ENCODE results near the gene ZFP91.
"Not testable (repeated sequence)": the region's sequence is repeated elsewhere in the genome, so short reads cannot be mapped to it uniquely, and the experiment has no call there.

ZFP91 gene, protein sequence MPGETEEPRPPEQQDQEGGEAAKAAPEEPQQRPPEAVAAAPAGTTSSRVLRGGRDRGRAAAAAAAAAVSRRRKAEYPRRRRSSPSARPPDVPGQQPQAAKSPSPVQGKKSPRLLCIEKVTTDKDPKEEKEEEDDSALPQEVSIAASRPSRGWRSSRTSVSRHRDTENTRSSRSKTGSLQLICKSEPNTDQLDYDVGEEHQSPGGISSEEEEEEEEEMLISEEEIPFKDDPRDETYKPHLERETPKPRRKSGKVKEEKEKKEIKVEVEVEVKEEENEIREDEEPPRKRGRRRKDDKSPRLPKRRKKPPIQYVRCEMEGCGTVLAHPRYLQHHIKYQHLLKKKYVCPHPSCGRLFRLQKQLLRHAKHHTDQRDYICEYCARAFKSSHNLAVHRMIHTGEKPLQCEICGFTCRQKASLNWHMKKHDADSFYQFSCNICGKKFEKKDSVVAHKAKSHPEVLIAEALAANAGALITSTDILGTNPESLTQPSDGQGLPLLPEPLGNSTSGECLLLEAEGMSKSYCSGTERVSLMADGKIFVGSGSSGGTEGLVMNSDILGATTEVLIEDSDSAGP

DNA sequence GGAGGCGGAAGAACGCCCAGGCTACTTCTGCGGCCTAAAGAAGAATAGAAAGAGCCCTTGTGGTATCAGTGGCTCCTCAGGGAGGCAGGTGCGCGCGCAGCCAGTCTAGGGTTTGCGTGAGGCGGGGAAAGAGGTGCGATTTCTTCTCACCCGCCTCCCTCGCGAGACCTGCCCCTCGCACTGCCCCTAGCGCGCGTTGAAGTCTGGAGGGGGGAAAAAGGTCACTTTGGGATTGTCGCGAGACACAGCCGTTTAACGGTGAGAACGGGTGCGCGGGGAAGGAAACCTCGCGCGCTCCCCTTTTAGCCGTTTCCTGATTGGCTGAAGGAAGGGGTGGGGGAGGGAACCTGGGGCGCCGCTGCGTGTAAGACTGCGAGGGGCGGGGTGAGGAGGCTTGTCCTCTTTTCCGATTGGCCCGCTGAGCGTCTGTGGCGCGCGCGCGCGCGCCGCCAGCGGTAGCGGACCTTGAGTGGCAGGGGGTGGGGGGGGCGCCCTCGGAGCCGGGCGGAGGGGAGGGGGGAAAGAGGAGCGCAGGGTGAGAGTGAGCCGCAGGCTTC is at the start of gene ZFP91:
Gene ZFP91, plus strand, starts transcription at position 429 of the 557 bp plus-strand sequence. CDS start 219 bp downstream, outside the sequence.
- Histone ChIP-seq H3K4me1 (ENCODE audit: insufficient read depth, low read length) (no peaks in the 10 kb centered on the region), H3K9me3 (ENCODE audit: control insufficient read depth, insufficient read depth, low read length) (no peaks in the 10 kb centered on the region), H3K9ac (ENCODE audit: low read depth, low read length) (peak within 1 kb of the TSS; percentile 91), H3K36me3 (ENCODE audit: insufficient read depth, low read length) (no peaks in the 10 kb centered on the region)

DNA sequence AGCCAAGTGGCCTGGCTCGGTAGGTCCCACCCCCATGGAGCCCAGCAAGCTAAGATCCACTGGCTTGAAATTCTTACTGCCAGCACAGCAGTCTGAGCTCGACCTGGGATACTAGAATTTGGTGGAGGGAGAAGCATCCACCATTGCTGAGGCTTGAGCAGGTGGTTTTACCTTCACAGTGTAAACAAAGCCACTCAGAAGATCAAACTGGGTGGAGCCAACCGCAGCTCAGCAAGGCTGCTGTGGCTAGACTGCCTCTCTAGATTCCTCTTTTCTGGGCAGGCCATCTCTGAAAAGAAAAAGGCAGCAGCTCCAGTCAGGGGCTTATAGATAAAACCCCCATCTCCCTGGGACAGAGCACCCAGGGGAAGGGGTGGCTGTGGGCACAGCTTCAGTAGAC is 48.6 kb upstream of the ZFP91 start:
- Histone ChIP-seq H3K36me3 (ENCODE audit: insufficient read depth, low read length) (no peaks in the 10 kb centered on the region), H3K9ac (ENCODE audit: low read depth, low read length) (no peak overlapping the region), H3K9me3 (ENCODE audit: control insufficient read depth, insufficient read depth, low read length) (no peaks in the 10 kb centered on the region), H3K4me1 (ENCODE audit: insufficient read depth, low read length) (no peaks in the 10 kb centered on the region)

DNA sequence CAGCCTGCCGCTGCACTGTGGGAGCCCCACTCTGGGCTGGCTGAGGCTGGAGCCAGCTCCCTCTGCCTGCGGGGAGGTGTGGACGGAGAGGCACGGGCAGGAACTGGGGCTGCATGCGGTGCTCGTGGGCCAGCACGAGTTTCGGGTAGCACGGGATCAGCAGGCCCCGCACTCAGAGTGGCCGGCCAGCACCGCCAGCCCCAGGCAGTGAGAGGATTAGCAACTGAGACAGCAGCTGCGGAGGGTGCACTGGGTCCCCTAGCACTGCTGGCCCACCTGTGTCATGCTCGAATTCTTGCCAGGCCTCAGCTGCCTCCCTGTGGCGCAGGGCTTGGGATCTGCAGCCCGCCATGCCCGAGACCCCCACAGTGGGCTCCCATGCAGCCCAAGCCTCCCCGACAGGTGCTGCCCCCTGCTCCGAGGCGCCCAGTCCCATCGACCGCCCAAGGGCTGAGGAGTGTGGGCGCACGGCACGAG is 47.0 kb upstream of the ZFP91 start:
- no peaks in the 10 kb centered on the region for H3K36me3 ChIP-seq (ENCODE audit: insufficient read depth, low read length)
- no peak overlapping the region for H3K9ac ChIP-seq (ENCODE audit: low read depth, low read length)
- H3K4me1 ChIP-seq (ENCODE audit: insufficient read depth, low read length) = no peaks in the 10 kb centered on the region
- H3K9me3 ChIP-seq (ENCODE audit: control insufficient read depth, insufficient read depth, low read length) = no peaks in the 10 kb centered on the region

DNA sequence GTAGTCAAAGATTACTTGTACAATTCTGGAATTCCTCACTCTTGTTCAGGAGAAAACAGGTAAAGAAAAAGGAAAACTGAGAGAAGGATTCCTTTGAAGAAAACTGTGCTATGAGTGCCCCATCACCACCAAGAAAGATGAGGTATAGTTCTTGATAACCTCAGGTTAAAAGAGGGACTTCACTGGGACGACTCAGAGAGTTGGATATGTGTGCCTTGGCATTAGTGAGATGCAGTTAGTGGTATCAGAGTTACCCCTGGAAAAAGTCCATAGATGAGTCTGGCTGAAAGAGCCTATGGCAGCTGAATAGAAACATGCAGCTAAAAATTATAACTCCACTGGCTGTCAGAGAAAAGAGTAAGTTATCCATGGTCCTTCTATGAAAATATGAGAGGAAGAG is 32.0 kb upstream of the ZFP91 start:
- Histone ChIP-seq H3K9ac (ENCODE audit: low read depth, low read length) (no peak overlapping the region), H3K4me1 (ENCODE audit: insufficient read depth, low read length) (no peaks in the 10 kb centered on the region), H3K9me3 (ENCODE audit: control insufficient read depth, insufficient read depth, low read length) (no peaks in the 10 kb centered on the region), H3K36me3 (ENCODE audit: insufficient read depth, low read length) (no peaks in the 10 kb centered on the region)

DNA sequence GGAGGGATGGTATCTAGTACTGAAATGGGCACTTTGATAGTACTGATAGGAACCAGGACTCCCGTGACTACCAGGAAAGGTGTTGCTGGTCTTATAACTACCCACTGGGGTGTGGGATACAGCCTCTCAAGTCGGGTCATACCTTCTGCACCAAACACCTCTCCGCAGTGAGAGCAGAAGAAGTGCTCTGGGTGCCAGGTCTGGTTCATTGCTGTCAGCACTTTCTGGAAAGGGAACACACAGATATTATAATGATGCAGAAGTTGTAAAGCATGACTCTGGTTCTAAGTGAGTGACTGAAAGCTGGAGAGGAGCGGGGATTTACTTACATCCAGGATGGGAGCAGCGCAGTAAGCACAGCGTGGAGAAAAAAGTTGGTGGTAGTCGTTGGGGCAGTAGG is 29.2 kb upstream of the ZFP91 start:
- no peak overlapping the region for H3K9ac ChIP-seq (ENCODE audit: low read depth, low read length)
- no peaks in the 10 kb centered on the region for H3K36me3 ChIP-seq (ENCODE audit: insufficient read depth, low read length)
- H3K4me1 ChIP-seq (ENCODE audit: insufficient read depth, low read length) = no peaks in the 10 kb centered on the region
- H3K9me3 ChIP-seq (ENCODE audit: control insufficient read depth, insufficient read depth, low read length) = no peaks in the 10 kb centered on the region

DNA sequence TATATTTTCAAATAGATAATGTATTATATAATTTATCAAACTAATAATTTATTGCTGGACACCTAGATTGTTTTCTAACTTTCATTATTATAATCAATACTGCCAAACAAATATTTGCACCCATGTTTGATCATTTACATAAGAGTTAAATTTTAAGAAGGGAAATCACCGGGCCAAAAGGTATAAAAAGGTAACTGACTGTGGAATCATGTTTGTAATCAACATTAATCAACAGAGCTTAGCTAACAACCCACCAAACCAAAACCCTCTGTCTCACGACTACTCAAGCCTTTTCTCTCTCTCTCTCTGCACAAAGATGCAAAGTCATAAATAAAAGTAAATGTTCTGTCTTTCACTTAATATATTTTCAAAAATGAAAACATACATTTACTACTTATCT is 18.0 kb upstream of the ZFP91 start:
- Histone ChIP-seq H3K9me3 (ENCODE audit: control insufficient read depth, insufficient read depth, low read length) (no peaks in the 10 kb centered on the region), H3K36me3 (ENCODE audit: insufficient read depth, low read length) (no peaks in the 10 kb centered on the region), H3K4me1 (ENCODE audit: insufficient read depth, low read length) (no peaks in the 10 kb centered on the region), H3K9ac (ENCODE audit: low read depth, low read length) (no peak overlapping the region)

DNA sequence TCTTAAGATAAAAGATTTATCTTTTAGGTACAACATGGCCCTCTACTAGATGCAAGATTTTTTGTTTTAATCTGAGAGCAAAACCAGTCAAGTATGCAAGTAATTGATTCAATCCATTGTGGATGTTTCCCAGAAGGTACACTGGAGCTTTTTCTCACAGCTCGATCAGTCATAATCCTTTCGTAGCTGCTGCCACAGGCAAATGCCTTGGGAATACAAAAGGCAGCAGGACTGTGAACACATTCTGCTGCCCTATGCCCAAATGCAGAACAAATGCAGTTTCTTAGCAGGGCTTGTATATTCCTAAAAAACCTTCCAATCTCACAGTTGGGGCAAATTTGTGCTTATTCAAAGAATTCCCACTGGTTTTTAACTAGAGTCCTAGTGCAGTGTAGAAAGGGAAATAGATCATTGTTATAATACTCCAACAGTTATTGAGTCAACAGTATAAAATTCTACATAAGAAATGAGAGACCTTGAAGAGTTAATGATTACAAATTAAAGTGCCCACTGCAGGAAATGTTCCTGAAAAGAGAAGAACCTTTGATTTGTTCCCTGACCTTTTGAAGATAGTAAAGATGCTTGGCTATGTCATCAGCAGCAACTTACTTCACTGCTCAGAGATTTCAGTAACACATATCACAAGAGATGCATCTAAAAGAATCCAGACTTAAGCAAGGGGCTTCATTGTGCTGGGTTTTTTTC is 17.3 kb upstream of the ZFP91 start:
- no peaks in the 10 kb centered on the region for H3K36me3 ChIP-seq (ENCODE audit: insufficient read depth, low read length)
- no peaks in the 10 kb centered on the region for H3K4me1 ChIP-seq (ENCODE audit: insufficient read depth, low read length)
- no peaks in the 10 kb centered on the region for H3K9me3 ChIP-seq (ENCODE audit: control insufficient read depth, insufficient read depth, low read length)
- H3K9ac ChIP-seq (ENCODE audit: low read depth, low read length) = no peak overlapping the region

DNA sequence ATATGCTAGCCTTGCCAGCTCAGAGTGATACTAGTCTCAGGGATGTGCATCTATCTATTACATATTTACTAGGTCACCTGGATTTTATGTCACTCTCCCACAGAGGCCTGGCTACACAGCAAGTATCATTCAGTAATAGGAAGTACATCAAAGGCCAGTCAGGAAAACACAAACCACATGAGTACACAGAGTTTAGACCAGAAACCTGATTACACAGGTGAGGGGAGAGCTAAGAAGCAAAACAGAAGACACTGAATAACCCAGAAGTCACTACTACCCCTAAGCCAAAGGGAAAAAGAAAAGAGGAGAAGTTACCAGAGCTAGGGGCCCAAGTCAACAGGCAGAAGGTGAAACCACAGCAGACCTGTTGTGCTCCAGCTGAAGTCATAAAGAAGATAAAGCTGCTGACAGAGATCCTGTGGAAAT is 16.5 kb upstream of the ZFP91 start:
- Histone ChIP-seq H3K36me3 (ENCODE audit: insufficient read depth, low read length) (no peaks in the 10 kb centered on the region), H3K4me1 (ENCODE audit: insufficient read depth, low read length) (no peaks in the 10 kb centered on the region), H3K9me3 (ENCODE audit: control insufficient read depth, insufficient read depth, low read length) (no peaks in the 10 kb centered on the region), H3K9ac (ENCODE audit: low read depth, low read length) (no peak overlapping the region)

DNA sequence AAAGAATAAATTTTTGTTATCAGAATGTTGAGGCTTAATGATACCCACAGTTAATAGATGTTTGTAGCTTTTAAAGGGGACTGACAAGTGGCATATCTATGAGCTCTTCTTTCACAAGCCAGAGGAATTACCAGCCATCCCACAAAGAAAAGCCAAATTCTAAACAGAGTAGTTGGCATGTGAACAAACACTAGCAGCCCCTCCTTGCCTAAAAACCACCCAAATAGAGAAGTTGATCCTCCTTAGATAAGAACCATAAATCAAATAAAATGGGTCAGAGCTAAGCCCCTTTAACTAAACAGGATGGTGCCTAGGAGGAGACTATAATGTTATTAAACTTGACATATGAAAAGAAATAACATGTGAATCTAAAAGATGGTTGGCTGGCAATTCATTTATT is 14.6 kb upstream of the ZFP91 start:
- H3K9me3 ChIP-seq (ENCODE audit: control insufficient read depth, insufficient read depth, low read length) = no peaks in the 10 kb centered on the region
- H3K36me3 ChIP-seq (ENCODE audit: insufficient read depth, low read length) = no peaks in the 10 kb centered on the region
- no peak overlapping the region for H3K9ac ChIP-seq (ENCODE audit: low read depth, low read length)
- H3K4me1 ChIP-seq (ENCODE audit: insufficient read depth, low read length) = no peaks in the 10 kb centered on the region

DNA sequence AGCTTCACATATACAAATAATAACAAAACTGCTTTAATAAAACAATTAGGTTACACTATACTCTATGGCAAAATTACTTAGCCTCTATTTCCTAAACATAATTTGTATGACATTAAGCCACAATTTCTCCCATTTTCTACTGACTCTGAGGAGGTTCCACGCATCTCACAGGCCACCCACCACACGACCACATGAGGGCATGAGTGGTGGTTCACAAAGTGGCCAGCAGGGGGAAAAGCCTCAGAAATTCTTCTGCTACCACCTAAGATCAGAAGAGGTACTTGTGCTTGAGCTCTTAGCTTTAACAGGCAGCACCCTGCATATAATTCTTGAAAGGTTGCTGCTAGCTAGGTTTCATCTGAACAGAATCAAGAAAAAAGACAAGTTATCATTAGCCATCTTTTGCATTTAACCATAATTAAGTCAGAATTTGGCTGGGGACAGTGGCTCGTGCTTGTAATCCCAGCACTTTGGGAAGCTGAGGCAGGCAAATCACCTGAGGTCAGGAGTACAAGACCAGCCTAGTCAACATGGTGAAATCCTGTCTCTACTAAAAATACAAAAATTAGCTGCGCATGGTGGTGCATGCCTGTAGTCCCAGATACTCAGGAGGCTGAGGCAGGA is 10.9 kb upstream of the ZFP91 start:
- Histone ChIP-seq H3K9ac (ENCODE audit: low read depth, low read length) (no peak overlapping the region), H3K36me3 (ENCODE audit: insufficient read depth, low read length) (no peaks in the 10 kb centered on the region), H3K4me1 (ENCODE audit: insufficient read depth, low read length) (no peaks in the 10 kb centered on the region), H3K9me3 (ENCODE audit: control insufficient read depth, insufficient read depth, low read length) (no peaks in the 10 kb centered on the region)

DNA sequence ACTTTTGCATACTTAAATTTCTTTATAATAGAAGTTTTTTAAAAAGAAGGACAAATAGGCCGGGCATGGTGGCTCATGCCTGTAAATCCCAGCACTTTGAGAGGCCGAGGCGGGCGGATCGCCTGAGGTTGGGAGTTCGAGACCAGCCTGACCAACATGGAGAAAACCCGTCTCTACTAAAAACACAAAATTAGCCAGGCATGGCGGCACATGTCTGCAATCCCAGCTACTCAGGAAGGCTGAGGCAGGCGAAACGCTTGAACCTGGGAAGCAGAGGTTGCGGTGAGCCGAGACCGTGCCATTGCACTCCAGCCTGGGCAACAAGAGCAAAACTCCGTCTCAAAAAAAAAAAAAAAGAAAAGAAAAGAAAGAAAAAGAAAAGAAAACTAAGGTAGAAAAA is 6.0 kb upstream of the ZFP91 start:
- not testable (repeated sequence) for H3K4me1 ChIP-seq (ENCODE audit: insufficient read depth, low read length); H3K9ac ChIP-seq (ENCODE audit: low read depth, low read length)

DNA sequence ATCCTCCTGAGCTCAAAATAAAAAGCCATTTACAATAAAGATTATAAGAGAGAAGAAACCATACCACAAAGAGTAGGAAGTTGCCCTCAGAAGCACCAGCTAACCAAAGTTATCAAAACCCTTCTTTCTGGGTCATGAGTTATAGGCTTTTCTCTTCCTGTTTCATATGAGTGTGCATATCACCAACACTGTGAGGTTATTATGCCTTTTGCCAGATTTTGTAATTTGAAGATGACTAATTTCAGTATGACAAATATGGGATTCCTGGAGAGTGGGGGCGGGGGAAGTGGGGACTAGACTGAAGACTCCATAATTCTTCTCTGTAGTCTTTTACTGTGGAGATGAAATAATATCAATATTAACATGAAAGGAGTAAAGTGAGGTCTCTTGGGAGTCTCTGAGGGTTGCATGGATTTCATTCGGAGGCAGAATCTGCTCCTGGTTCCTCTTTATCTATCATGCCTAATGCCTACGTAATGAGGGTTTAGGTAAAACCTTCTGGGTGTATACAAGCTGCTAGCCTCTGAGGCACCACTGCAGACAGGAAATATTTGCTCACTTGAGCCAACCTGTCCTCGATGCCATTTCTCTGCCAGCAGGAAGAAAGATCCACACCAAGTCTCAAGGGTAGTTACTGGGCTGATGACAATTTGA is 5.3 kb upstream of the ZFP91 start:
- Histone ChIP-seq H3K9me3 (ENCODE audit: control insufficient read depth, insufficient read depth, low read length) (no peaks in the 10 kb centered on the region), H3K4me1 (ENCODE audit: insufficient read depth, low read length) (no peaks in the 10 kb centered on the region), H3K9ac (ENCODE audit: low read depth, low read length) (no peak overlapping the region), H3K36me3 (ENCODE audit: insufficient read depth, low read length) (no peaks in the 10 kb centered on the region)

More for the DNA sequence above, 6.0 kb upstream of the ZFP91 start:
- H3K36me3 ChIP-seq (ENCODE audit: insufficient read depth, low read length); H3K9me3 ChIP-seq (ENCODE audit: control insufficient read depth, insufficient read depth, low read length): not testable (repeated sequence)

DNA sequence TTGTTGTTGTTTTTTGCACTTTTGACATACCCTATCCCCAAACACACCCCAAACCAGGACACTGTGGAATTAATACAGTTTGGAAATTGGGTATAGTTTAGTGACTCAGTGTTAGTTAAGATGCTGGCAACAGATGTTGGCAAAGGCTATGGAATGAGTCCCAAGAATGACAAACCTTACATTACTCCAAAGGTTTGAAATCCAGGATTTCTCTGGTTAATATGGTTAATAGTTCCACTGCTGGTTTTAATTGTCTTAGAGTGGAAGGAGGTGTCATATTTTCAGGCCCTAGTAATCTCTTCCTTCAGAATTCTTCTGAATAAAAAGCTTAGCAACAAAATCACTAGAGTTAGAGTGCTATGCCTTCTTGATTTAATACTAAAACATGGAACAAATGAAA is 4.0 kb upstream of the ZFP91 start:
- Histone ChIP-seq H3K9ac (ENCODE audit: low read depth, low read length) (no peak overlapping the region), H3K36me3 (ENCODE audit: insufficient read depth, low read length) (no peaks in the 10 kb centered on the region), H3K9me3 (ENCODE audit: control insufficient read depth, insufficient read depth, low read length) (no peaks in the 10 kb centered on the region)

More for the DNA sequence above, 4.0 kb upstream of the ZFP91 start:
- H3K4me1 ChIP-seq (ENCODE audit: insufficient read depth, low read length) = no peaks in the 10 kb centered on the region

Measured in ES-I3 (cell line).